SU-DHL-6 (cell line): ENCODE measurements around the gene STX5.
"Not testable (repeated sequence)": the region's sequence is repeated elsewhere in the genome, so short reads cannot be mapped to it uniquely, and the experiment has no call there.

Experiments used
- H2AFZ ChIP-seq: fragments of 200-600 bp; sonication (generic); 2 replicates; pipeline ENCODE4 v1.6.1; 2014; ENCODE audit warnings: low read depth, mild to moderate bottlenecking, moderate library complexity, mixed read lengths, antibody characterized with exemption, low read length; ENCODE audit not compliant: severe bottlenecking
- H3F3A ChIP-seq: fragments of 200-600 bp; shearing (Covaris generic); 2 replicates; pipeline ENCODE4 v1.6.0; 2016; ENCODE audit warnings: antibody characterized with exemption, mild to moderate bottlenecking; ENCODE audit not compliant: insufficient read depth
- H3K27ac ChIP-seq: fragments of 200-600 bp; sonication (generic); 2 replicates; pipeline ENCODE4 v1.5.1; 2016; ENCODE audit warnings: low read depth, mild to moderate bottlenecking, low read length, moderate library complexity, mixed read lengths
- H3K27me3 ChIP-seq: fragments of 200-600 bp; sonication (generic), shearing (Covaris generic); 2 replicates; pipeline ENCODE4 v1.6.0; 2014; ENCODE audit warnings: mild to moderate bottlenecking, low read length
- H3K36me3 ChIP-seq: fragments of 200-600 bp; sonication (generic); 2 replicates; pipeline ENCODE4 v1.6.1; 2014; ENCODE audit warnings: mild to moderate bottlenecking, low read length, mixed read lengths
- H3K4me2 ChIP-seq: fragments of 300-600, 200-600 bp; shearing (Covaris generic), sonication (generic); 2 replicates; pipeline ENCODE4 v1.6.0; 2014; ENCODE audit warnings: low read length, low read depth, mild to moderate bottlenecking; ENCODE audit not compliant: poor library complexity, severe bottlenecking
- H3K4me3 ChIP-seq: fragments of 200-600 bp; sonication (generic); 2 replicates; pipeline ENCODE4 v1.5.1; 2014; ENCODE audit warnings: antibody characterized with exemption, low read length, mild to moderate bottlenecking, mixed read lengths; ENCODE audit not compliant: insufficient read depth, poor library complexity, severe bottlenecking
- H3K79me2 ChIP-seq: fragments of 200-600 bp; sonication (generic); 2 replicates; pipeline ENCODE4 v1.6.1; 2014; ENCODE audit warnings: mild to moderate bottlenecking, low read length, moderate library complexity; ENCODE audit not compliant: insufficient read depth
- H3K9ac ChIP-seq: fragments of 200-600 bp; sonication (generic); 2 replicates; pipeline ENCODE4 v1.7.0; 2014; ENCODE audit warnings: mild to moderate bottlenecking, low read length
- H3K9me2 ChIP-seq: fragments of 200-600 bp; sonication (generic); replicated peaks from 2 replicates; pipeline ENCODE4 v1.6.1; 2014; ENCODE audit warnings: low read length; ENCODE audit not compliant: insufficient read depth
- H3K9me3 ChIP-seq: fragments of 200-600 bp; sonication (generic); 2 replicates; pipeline ENCODE4 v1.6.1; 2014; ENCODE audit warnings: low read length, mixed read lengths; ENCODE audit not compliant: insufficient read depth
- H4K20me1 ChIP-seq: fragments of 200-600 bp; sonication (generic); 2 replicates; pipeline ENCODE4 v1.6.1; 2014; ENCODE audit warnings: low read depth, mild to moderate bottlenecking, antibody characterized with exemption, low read length, moderate library complexity, mixed read lengths
- CTCF ChIP-seq: fragments of 200-600 bp; sonication (generic); IDR thresholded peaks from one replicate; pipeline ENCODE4 v1.5.1; 2017; ENCODE audit warnings: antibody characterized with exemption, mild to moderate bottlenecking, low read length, moderate library complexity; ENCODE audit not compliant: insufficient read depth, poor library complexity, severe bottlenecking
- EZH2phosphoT487 ChIP-seq: fragments of 200-600 bp; sonication (generic), shearing (Covaris generic); conservative IDR thresholded peaks from 2 replicates; pipeline ENCODE4 v1.6.1; 2018; ENCODE audit warnings: mild to moderate bottlenecking, antibody characterized with exemption, low read length, moderate library complexity, mixed read lengths

The STX5 gene

GRCh38 chr11:62874851-62875250 is 43.0 kb upstream of the STX5 start:
- Histone ChIP-seq H3K9ac (no peak overlapping the region), H3K4me3 (no peak overlapping the region), H3K36me3 (peaks cover 5% of the 10 kb centered on the region; the same call in 1 of the 2 replicates), H4K20me1 (0 out of 2 replicates have a peak, but pooled peaks cover 4% of the 10 kb centered on the region), H2AFZ (no peak overlapping the region), H3K27me3 (no peaks in the 10 kb centered on the region), H3K27ac (no peak overlapping the region), H3F3A (peaks cover 14% of the 10 kb centered on the region), H3K79me2 (peaks cover 47% of the 10 kb centered on the region), H3K4me2 (no peak overlapping the region), H3K9me2 (no peaks in the 10 kb centered on the region), H3K9me3 (no peaks in the 10 kb centered on the region)
- no peak for TF ChIP-seq EZH2phosphoT487

GRCh38 chr11:62865635-62866034 is 33.8 kb upstream of the STX5 start:
- no peak overlapping the region for H3K4me3 ChIP-seq
- no peak overlapping the region for H3K4me2 ChIP-seq
- peaks cover 8% of the 10 kb centered on the region; the same call in 1 of the 2 replicates for H4K20me1 ChIP-seq
- H3K27ac ChIP-seq = no peak overlapping the region
- no peaks in the 10 kb centered on the region for H3K27me3 ChIP-seq
- H3K36me3 ChIP-seq = peaks cover 4% of the 10 kb centered on the region; the same call in 1 of the 2 replicates
- no peaks in the 10 kb centered on the region for H3K9me3 ChIP-seq
- peaks cover 14% of the 10 kb centered on the region for H3F3A ChIP-seq
- H2AFZ ChIP-seq = no peak overlapping the region
- TF ChIP-seq CTCF (no peak), EZH2phosphoT487 (no peak)
- H3K9me2 ChIP-seq = no peaks in the 10 kb centered on the region
- H3K9ac ChIP-seq = no peak overlapping the region
- peaks cover 97% of the 10 kb centered on the region for H3K79me2 ChIP-seq

- Histone ChIP-seq H3K36me3 (peaks cover 4% of the 10 kb centered on the region; the same call in 1 of the 2 replicates), H3K9me3 (no peaks in the 10 kb centered on the region), H3F3A (peaks cover 14% of the 10 kb centered on the region), H3K4me3 (no peak overlapping the region), H3K4me2 (no peak overlapping the region), H3K79me2 (peaks cover 97% of the 10 kb centered on the region), H4K20me1 (peaks cover 8% of the 10 kb centered on the region; the same call in 1 of the 2 replicates), H3K9me2 (no peaks in the 10 kb centered on the region), H3K9ac (no peak overlapping the region), H3K27ac (no peak overlapping the region), H3K27me3 (no peaks in the 10 kb centered on the region), H2AFZ (no peak overlapping the region)
- TF ChIP-seq CTCF (no peak), EZH2phosphoT487 (no peak)
Measured at GRCh38 chr11:62863687-62864335, 32.0 kb upstream of the STX5 start.

GRCh38 chr11:62861564-62862192 is 29.8 kb upstream of the STX5 start:
- not testable (repeated sequence) for H4K20me1 ChIP-seq, H3K9me3 ChIP-seq, H3K27me3 ChIP-seq, H3K9me2 ChIP-seq, H3K4me3 ChIP-seq, H3K36me3 ChIP-seq, H2AFZ ChIP-seq
- Histone ChIP-seq H3K27ac (peak overlapping the region; percentile 73), H3F3A (peaks cover 26% of the 10 kb centered on the region), H3K4me2 (peak overlapping the region; percentile 99), H3K9ac (peak overlapping the region; percentile 29), H3K79me2 (peaks cover 96% of the 10 kb centered on the region)
